VCaP (cell line): ENCODE measurements around the gene STAMBP.
"Not testable (repeated sequence)": the region's sequence is repeated elsewhere in the genome, so short reads cannot be mapped to it uniquely, and the experiment has no call there.

Experiments used
- H3K27ac ChIP-seq: fragments of 450-650 bp; 2 replicates; pipeline ENCODE4 v1.5.1; 2017
- TF ChIP-seq, protein P1 (sequence below): fragments of 450-650 bp; conservative IDR thresholded peaks from 2 replicates; pipeline ENCODE4 v1.5.1; 2017; ENCODE audit warnings: mild to moderate bottlenecking, moderate library complexity

The STAMBP gene

DNA sequence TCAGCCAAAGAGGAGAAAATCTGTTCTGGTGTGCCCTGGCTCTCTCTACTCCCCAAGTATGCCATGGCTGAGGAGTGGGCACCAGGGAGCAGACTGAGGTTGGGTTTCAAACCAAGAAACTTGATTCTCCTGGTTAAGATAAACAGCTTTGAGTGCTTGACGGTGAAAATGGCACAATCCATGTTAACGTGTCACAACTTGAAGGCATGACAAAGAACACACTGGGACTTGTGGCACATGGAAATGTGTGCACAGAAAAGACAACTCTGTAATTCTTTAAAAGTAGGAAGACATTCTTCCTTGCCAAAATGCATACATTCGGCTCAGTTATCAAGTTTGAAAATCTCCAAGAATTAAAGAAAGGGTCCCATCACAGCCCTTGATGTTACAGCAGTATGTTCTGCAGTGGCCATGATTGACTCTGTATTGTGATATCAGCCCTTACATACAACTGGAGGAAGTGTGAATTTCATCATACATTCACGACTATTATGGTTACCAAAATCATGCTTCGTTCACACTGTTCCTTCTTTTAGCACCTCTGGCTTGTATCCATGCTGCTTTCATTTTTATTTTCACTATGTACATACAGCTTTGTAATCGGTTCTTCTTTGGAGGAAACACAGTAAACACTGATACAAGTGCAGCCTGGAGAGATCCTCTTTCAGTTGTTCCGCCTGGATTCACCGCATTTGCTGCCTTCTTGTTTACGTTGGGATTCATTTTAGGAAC, 48.5 kb downstream of the STAMBP start:
- peak overlapping the region; percentile 72 for H3K27ac ChIP-seq
- TF ChIP-seq, protein P1, sequence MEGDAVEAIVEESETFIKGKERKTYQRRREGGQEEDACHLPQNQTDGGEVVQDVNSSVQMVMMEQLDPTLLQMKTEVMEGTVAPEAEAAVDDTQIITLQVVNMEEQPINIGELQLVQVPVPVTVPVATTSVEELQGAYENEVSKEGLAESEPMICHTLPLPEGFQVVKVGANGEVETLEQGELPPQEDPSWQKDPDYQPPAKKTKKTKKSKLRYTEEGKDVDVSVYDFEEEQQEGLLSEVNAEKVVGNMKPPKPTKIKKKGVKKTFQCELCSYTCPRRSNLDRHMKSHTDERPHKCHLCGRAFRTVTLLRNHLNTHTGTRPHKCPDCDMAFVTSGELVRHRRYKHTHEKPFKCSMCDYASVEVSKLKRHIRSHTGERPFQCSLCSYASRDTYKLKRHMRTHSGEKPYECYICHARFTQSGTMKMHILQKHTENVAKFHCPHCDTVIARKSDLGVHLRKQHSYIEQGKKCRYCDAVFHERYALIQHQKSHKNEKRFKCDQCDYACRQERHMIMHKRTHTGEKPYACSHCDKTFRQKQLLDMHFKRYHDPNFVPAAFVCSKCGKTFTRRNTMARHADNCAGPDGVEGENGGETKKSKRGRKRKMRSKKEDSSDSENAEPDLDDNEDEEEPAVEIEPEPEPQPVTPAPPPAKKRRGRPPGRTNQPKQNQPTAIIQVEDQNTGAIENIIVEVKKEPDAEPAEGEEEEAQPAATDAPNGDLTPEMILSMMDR: no peak

DNA sequence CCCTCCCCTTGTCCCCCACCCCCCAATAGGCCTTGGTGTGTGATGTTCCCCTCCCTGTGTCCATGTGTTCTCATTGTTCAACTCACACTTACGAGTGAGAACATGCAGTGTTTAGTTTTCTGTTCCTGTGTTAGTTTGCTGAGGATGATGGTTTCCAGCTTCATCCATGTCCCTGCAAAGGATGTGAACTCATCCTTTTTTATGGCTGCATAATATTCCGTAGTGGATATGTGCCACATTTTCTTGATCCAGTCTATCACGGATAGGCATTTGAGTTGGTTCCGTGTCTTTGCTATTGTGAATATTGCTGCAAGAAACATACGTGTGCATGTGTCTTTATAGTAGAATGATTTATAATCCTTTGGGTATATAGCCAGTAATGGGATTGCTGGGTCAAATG, 49.2 kb downstream of the STAMBP start:
- peak overlapping the region; percentile 72 for H3K27ac ChIP-seq

DNA sequence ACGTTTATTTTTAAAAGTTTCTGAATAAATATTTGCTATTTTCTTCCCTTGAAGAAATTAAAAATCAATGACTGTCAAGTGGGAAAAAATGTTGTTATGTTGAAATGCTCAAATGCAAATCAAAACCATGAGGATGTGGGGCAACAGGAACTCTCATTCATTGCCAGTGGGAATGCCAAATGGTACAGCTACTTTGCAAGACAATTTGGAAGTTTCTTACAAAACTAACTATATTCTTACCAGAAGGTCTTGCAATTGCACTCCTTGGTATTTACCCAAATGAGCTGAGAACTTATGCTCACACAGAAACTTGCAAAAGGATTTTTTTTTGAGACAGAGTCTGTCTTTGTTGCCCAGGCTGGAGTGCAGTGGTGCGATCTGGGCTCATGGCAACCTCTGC, 56.6 kb downstream of the STAMBP start:
- TF ChIP-seq, protein P1: no peak
- no peak overlapping the region for H3K27ac ChIP-seq

DNA sequence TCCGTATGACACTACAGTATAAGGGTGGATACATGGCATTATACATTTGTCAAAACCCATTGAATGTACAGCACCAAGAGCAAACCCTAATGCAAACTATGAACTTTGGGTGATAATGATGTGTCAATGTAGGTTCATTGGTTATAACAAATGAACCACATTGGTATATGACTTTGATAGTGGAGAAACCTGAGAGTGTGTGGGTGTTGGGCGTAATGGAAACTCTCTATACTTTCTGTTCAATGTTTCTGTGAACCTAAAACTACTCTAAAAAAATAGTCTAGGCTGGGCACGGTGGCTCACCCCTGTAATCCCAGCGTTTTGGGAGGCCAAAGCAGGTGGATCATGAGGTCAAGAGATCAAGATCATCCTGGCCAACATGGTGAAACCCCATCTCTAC, 57.6 kb downstream of the STAMBP start:
- TF ChIP-seq, protein P1: no peak

DNA sequence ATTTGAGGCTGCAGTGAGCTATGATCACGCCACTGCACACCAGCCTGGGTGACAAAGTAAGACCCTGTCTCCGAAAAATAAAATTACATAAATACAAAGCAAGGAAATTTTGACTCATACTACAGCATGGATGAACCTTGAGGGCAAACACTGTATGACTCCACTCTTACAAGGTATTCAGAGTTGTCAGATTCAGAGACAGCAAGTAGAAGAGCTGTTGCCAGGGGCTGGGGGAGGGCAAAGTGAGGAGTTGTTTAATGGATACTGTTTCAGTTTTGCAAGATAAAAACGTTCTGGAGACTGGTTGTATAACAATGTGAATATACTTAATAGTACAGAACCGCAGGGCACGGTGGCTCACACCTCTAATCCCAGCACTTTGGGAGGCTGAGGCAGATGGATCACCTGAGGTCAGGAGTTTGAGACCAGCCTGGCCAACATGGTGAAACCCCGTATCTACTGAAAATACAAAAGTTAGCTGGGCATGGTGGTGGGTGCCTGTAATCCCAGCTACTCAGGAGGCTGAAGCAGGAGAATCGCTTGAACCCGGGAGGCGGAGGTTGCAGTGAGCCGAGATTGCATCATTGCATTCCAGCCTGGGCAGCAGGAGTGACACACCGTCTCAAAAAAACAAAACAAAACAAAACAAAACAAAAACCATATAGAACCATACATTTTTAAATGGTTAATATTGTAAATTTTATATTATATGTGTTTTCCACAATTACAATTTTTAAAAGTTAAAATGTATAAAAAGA, 59.0 kb downstream of the STAMBP start:
- H3K27ac ChIP-seq: not testable (repeated sequence)

More for the DNA sequence above, 57.6 kb downstream of the STAMBP start:
- H3K27ac ChIP-seq: no peak overlapping the region

DNA sequence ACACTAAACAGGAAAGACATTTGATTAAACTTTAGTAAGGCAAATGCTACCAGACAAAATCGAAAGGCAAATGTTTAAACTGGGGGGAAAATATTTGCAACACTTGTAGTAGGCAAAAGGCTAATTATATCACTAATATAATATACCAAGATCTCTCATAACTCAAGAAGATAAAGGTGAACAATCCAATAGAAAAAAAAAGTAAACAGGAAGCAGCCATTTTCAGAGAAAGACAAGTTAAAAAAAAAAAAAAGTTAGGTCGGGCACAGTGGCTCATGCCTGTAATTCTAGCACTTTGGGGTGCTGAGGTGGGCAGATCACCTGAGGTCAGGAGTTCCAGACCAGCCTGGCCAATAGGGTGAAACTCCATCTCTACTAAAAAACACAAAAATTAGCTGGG, 59.6 kb downstream of the STAMBP start:
- TF ChIP-seq, protein P1: no peak
- H3K27ac ChIP-seq: no peak overlapping the region

DNA sequence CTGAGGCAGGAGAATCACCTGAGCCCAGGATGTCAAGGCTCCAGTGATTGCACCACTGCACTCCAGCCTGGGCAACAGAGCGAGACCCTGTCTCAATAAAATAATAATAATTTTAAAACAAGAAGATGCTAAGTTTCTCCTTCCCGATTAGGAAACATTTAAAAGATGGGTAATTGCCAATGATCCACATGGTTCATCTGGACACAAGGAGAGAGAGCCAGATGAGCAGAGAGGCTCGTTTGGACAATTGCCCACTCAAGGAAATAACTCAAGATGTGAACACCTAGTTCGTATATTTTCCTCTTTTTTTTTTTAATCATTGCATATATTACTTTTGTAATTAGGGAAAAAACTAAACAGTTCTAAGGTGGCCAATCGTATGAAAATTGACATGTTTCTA, 60.4 kb downstream of the STAMBP start:
- H3K27ac ChIP-seq: no peak overlapping the region
- TF ChIP-seq, protein P1: no peak

DNA sequence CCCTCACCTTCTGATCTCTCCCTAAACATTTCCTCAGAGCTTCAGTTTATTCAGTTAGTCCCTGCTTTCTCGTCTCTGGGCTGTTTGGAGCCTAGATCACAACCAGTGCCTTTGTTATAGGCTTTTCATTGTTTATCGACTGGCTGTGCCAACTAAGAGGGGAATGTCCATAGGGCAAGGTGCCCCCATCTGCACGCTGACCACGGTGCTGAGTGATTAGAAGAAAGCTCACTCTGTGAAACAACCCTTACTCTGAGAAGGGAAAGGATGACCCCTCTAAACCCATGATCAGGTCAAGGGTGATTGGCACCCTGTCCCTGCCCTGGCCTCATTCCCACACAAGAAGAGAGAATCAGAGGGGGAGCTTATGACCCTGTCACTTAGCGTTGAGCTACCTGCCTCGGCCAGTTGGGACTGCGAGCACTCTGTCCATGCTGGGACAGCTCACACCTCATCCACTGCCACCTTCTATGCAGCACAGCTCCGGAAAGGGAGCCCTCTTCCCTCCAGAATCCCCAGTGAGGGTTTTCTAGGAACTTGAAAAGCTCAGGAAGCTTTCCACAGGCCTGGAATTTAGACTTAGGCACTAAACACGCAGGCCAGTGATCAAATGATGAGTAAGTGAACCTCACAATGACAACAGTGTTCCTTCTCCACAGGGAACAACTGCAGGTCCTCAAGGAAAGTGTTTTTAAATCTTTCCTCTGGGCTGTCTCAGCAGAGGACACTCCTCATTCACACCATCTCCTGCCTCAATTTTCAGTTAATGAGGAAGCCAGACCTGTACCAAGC, 61.7 kb downstream of the STAMBP start:
- H3K27ac ChIP-seq: no peak overlapping the region
- TF ChIP-seq, protein P1: no peak
